IPS-18a (cell line): Measurements from ENCODE around the gene WDR86.

ENCODE experiments used
- H3K27ac ChIP-seq: one replicate; pipeline ENCODE4 v1.5.1; 2013; ENCODE audit warnings: low read length
- H3K27me3 ChIP-seq: one replicate; pipeline ENCODE4 v1.6.1; 2013; ENCODE audit warnings: mild to moderate bottlenecking, low read length; ENCODE audit not compliant: control insufficient read depth, insufficient read depth
- H3K36me3 ChIP-seq: one replicate; pipeline ENCODE4 v1.6.1; 2013; ENCODE audit warnings: low read depth, low read length; ENCODE audit not compliant: control insufficient read depth
- H3K4me1 ChIP-seq: one replicate; pipeline ENCODE4 v1.6.1; 2013; ENCODE audit warnings: low read depth, low read length; ENCODE audit not compliant: control insufficient read depth
- H3K4me3 ChIP-seq: one replicate; pipeline ENCODE4 v1.5.1; 2013; ENCODE audit warnings: low read length
- H3K9ac ChIP-seq: one replicate; pipeline ENCODE4 v1.6.1; 2013; ENCODE audit warnings: mild to moderate bottlenecking, low read length, moderate library complexity
- H3K9me3 ChIP-seq: one replicate; pipeline ENCODE4 v1.6.1; 2013; ENCODE audit warnings: low read depth, low read length; ENCODE audit not compliant: control insufficient read depth

The WDR86 gene

DNA sequence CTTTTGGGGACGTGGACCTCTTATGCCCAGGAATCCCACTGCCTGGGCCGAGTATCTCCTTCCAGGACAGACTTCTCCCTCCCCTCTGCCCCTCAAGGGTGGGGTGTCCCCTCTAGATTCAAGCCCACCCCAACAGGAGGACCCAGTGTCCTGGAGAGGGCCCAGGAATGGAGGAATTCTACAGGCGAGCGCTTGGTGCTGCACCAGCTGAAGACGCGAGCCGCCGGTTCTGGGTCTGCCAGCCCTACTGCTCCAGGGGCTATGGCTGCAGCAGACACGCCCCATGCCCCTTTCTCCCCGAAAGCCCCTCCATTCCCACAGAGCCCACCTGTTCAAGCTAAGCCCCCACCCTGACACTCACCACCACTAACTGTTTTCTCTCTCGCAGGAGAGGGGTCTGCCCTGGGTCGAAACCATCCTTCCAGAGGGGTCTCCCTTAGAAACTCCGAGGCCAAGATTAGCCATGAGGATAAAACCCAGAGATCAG, 21.5 kb upstream of the WDR86 start:
- Histone ChIP-seq H3K9me3 (no peaks in the 10 kb centered on the region), H3K4me1 (peaks cover 20% of the 10 kb centered on the region), H3K4me3 (no peak overlapping the region), H3K27me3 (no peaks in the 10 kb centered on the region), H3K9ac (no peak overlapping the region), H3K27ac (no peak overlapping the region), H3K36me3 (no peaks in the 10 kb centered on the region)

DNA sequence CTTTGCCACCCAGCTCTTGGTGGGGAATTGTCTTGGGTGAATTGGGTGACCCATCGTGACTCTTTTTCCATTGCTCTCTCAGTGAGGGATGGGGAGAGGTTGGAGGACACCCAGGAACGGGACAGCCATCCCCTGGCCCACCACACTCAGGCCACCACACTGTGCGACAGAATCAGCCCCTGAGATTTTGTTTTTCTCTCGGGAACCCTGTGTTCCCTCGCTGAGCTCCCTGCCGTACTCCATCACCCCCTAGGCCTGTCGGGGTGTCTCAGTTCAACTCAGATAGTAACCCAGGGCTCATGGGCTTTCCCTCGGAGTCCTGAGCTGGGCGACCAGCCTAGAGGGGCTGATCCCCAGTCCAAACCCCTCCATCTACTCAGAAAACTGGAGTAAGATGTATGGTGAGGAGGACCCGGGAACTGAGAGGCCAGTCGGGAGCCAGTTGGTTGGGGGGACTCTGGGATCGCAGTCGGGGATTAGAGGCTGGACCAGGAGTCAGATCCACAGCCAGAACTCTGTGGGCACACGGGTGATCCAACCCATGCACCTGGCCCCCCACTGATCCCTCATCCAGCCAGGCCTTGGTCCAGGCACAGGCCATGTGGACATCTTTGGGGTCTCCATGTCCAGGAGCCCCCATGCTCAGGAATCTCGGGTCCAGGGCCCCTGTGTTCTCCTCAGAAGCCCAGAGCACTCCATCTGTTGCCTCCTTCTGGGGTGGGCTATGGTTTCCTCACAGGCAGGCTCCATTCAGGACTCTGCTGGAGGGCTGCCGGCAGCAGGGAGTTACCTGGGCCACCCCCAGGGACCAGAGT, 20.8 kb upstream of the WDR86 start:
- no peak overlapping the region for H3K4me3 ChIP-seq
- H3K27ac ChIP-seq: no peak overlapping the region
- H3K4me1 ChIP-seq: peaks cover 20% of the 10 kb centered on the region
- no peak overlapping the region for H3K9ac ChIP-seq
- H3K9me3 ChIP-seq: no peaks in the 10 kb centered on the region
- H3K36me3 ChIP-seq: no peaks in the 10 kb centered on the region
- no peaks in the 10 kb centered on the region for H3K27me3 ChIP-seq

DNA sequence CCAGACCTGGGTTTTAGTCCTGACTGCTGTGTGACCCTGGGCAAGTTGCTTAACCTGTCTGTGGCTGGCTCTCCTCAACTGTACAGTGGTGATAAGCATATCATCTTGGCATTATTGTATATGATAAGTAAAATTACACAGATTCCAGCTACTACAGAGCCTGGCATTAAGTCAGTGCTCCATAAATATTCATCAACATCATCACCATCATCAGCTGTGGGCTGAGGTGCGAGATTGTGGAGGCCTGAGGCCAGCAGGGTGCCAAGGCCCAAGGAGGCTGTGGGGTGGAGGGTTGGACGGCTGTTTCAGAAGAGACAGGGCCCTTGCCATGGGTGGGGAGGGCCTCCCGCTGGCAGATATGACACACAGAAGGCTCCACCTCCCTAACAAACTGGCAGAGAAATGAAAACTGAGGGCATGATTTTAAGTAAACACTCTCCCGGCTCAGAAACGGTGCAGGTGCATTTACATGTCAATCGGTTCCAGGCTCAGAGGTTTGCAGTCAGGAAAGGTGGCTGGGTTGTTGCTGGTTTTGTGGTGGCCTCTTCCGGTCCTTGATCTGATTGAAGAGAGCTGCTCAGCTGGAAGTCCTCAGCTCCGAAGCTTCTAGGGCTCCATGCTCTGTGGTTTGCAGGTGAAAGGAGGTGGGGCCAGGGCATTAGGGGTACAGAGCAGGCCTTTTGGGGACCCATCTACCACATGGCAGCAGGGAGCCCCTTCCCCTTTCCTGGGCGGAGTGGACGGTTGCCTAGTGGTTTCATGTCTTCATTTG, 19.9 kb upstream of the WDR86 start:
- Histone ChIP-seq H3K9me3 (no peaks in the 10 kb centered on the region), H3K27me3 (no peaks in the 10 kb centered on the region), H3K27ac (no peak overlapping the region), H3K4me3 (no peak overlapping the region), H3K4me1 (peaks cover 20% of the 10 kb centered on the region), H3K9ac (no peak overlapping the region), H3K36me3 (no peaks in the 10 kb centered on the region)

DNA sequence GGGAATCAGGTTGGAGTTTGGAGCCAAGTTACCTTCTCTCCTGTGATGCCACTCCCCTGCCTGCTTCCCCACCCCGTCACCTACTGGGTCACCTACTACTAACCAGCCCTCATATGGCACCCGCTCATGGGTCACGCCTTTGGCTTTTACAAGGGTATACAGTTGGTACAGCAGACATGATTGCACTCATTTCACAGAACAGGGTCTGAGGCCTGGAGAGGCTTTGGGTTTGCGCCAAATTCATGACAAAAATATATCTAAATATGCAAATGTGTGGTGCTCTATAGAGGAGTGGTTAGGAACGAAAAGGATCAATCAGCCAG, 19.4 kb upstream of the WDR86 start:
- H3K9ac ChIP-seq: no peak overlapping the region

DNA sequence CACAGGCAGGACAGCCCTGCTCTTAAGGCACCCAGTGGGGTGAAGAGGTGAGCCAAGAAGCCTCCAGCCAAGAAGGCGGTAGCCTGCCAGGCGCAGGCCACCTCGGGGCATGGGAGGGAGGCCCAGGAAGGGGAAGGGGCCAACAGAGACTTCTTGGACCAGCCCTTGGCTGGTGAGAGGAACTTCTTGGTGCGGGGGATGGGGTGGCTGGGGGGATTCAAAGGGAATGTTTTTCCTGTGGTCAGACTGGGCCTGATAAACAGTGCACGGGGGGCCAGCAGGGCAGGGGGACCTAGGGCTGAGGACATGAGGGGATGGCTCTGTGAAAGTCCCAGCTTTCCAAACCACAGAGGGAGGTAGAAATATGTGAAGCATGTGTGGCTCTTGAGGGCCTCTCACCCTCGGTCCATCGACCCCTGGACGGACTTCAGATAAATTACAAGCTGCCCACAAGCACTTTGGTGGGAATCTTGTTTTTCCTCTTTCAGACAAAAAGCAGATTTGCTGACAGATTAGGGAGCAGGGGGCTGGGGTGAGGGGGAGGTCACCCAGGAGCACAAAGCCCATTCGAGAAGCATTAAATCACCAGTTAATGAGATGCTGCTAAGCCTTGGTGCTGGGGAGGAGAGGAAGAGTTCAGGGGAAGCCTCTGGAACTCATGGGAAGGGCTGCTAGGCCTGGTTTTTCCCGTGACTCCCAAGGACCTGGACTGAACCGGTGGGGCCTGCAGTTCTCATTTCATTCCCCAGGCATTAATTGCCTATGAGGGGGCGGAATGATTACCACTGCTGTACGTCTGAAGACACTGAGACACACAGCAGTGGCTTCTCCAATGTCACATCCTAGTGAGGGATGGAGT, 18.8 kb upstream of the WDR86 start:
- Histone ChIP-seq H3K9ac (no peak overlapping the region), H3K36me3 (no peaks in the 10 kb centered on the region), H3K9me3 (no peaks in the 10 kb centered on the region), H3K27me3 (no peaks in the 10 kb centered on the region), H3K4me3 (no peak overlapping the region), H3K27ac (no peak overlapping the region), H3K4me1 (peaks cover 20% of the 10 kb centered on the region)

More for the DNA sequence above, 19.4 kb upstream of the WDR86 start:
- Histone ChIP-seq H3K27me3 (no peaks in the 10 kb centered on the region), H3K4me1 (peaks cover 20% of the 10 kb centered on the region), H3K9me3 (no peaks in the 10 kb centered on the region), H3K27ac (no peak overlapping the region), H3K36me3 (no peaks in the 10 kb centered on the region), H3K4me3 (no peak overlapping the region)

DNA sequence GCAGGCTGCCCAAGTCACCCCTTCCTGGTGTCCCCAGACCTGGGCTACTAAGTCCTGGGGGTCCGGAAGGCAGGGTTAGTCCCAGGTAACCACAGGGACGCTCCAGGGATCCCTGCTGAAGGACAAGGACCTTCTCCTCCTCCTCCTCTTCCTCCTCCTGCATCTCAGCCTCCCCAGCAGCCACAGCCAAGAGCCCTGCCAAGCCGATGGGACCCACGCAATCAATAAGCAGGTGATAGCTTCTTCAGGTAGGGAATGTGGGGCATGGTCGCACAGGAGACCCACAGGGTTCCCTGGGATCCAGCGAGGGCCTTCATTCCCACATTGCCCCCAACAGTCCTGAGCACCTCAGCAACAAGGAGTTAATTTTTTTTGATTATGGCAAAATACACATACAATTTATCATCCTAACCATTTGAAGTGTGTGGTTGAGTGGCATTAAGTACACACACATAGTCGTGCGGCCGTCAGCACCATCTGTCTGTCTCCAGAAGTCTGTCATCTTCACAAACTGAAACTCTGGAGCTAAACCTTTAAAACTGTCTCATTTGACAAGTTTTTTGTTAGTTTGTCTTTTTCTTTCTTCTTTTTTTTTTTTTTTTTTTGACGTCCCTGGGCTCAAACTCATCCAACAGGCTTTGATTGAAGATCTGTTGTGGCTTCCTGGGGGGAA, 18.0 kb upstream of the WDR86 start:
- no peak overlapping the region for H3K4me3 ChIP-seq
- no peaks in the 10 kb centered on the region for H3K27me3 ChIP-seq
- no peak overlapping the region for H3K9ac ChIP-seq
- H3K4me1 ChIP-seq: peaks cover 20% of the 10 kb centered on the region
- H3K9me3 ChIP-seq: no peaks in the 10 kb centered on the region
- no peaks in the 10 kb centered on the region for H3K36me3 ChIP-seq
- H3K27ac ChIP-seq: no peak overlapping the region

DNA sequence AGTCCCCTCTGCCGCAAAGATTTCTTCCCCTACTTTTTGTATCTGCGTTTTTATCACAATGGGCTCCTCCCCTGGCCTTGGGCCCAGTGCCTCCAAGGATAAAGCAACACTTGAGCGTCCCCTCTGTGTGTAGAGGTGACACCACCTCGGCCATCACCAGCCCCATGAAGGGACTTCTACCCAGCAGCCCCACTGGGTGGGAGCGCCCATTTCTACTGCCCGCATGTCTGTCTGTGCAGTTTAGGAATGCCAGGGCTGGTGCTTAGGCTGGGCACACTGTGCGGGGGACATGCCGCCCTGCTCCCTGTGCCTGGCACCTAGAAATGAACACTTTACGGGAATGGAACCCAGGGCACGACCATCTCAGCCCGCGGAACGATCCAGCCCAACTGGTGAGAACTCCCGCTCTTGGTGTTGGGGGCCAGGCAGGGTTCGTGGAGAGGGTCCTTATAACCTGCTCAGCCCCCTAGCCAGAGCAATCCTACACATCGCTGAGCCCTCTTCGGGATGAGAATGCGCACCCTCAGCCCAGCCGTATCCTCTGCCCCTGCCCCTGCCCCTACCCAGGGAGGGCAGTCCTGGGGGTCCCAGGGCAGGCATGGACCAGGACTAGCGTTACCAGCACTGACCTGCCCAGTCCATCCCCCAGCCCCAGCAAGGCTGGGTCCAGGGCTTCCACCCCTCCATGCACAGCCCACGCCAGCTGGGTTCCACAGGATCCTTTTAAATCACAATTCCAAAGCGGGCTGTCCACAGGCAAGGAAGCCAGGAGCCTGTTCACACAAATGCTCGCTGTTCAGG, 17.3 kb upstream of the WDR86 start:
- H3K9me3 ChIP-seq: no peaks in the 10 kb centered on the region
- no peak overlapping the region for H3K4me3 ChIP-seq
- H3K36me3 ChIP-seq: no peaks in the 10 kb centered on the region
- no peak overlapping the region for H3K27ac ChIP-seq
- no peaks in the 10 kb centered on the region for H3K27me3 ChIP-seq
- H3K4me1 ChIP-seq: peaks cover 20% of the 10 kb centered on the region
- H3K9ac ChIP-seq: no peak overlapping the region

DNA sequence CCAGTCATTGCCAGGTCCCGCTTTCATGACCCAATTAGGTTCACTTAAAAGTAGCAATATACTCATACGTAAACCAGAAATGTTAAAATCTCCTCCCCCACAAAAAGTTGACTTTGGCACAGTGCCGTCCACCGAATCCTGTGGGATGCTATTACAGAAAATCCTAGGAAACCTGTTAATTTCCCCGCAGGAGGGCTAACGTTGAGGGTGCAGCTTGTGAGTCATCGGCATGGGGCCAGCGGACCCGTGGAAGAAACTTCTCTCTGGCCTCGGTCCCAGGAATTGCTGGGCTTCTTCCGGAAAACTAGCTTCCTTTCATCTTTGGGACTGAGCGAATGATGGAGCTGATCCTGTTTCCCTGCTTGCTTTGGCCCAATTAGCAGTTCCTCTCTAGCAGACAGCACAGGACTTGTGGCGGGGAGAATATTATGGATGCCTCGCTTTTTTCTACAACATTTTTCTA, 16.6 kb upstream of the WDR86 start:
- peaks cover 20% of the 10 kb centered on the region for H3K4me1 ChIP-seq
- H3K27me3 ChIP-seq: no peaks in the 10 kb centered on the region
- no peak overlapping the region for H3K27ac ChIP-seq
- no peak overlapping the region for H3K9ac ChIP-seq
- H3K36me3 ChIP-seq: no peaks in the 10 kb centered on the region
- no peak overlapping the region for H3K4me3 ChIP-seq
- no peaks in the 10 kb centered on the region for H3K9me3 ChIP-seq

DNA sequence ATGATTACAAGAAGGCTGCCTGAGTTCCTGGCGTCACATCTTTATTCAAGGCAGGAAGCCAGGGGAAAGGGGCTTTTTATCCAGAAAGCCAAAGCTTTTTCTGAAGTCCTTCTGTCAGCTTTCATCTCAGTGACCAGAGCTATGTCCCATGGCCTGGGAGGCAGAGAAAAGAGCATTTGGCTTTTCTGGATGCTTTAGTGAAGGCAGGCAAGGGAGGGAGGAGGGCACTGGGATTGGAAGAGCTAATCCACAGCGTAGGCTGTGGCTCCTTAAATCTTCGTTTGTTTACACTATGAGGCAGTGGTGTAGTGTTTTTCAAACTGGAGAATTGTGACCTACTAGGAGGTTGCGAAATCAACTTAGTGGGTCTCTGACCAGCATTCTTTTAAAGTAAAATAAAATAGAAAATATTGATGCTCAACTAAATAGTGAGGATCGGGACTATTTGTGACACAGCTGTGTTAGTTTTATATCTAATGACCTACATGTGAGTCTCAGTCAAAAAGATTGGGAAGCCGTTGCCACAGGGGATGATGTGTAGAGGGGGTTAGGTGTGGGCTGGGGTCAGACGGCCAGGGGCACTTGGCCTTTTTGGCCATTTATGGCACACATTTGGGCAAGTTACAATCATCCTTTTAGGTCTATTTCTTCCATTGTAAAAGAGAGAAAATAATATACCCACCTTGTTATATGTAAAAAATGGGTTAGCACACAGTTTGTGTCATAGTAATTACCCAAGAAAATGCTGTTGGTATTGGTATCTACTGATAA, 16.0 kb upstream of the WDR86 start:
- Histone ChIP-seq H3K4me3 (no peak overlapping the region), H3K9me3 (no peaks in the 10 kb centered on the region), H3K4me1 (peaks cover 20% of the 10 kb centered on the region), H3K27ac (no peak overlapping the region), H3K36me3 (no peaks in the 10 kb centered on the region), H3K9ac (no peak overlapping the region), H3K27me3 (no peaks in the 10 kb centered on the region)

DNA sequence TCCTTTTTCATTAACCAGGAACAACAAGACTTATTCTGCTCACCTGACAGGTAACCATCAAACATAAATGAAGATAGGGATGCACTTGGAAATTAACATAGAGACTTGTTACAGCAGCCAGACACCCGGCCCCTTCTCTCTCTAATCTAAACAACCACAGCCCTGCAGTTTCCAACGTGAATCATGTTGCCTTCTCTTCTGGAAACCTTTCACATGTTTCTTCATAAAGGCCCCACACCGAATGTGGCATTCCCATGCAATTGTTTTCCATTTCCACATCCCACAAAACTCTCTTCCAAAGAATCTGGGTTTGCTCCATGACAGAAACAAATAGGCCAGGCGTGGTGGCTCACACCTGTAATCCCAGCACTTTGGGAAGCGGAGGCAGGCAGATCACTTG, 15.0 kb upstream of the WDR86 start:
- Histone ChIP-seq H3K4me3 (no peak overlapping the region), H3K9me3 (no peaks in the 10 kb centered on the region), H3K27me3 (no peaks in the 10 kb centered on the region), H3K9ac (no peak overlapping the region), H3K36me3 (no peaks in the 10 kb centered on the region), H3K27ac (no peak overlapping the region), H3K4me1 (peaks cover 15% of the 10 kb centered on the region)
